ENCODE results near the gene GPR89B.
"Not testable (repeated sequence)": the region's sequence is repeated elsewhere in the genome, so short reads cannot be mapped to it uniquely, and the experiment has no call there.

The GPR89B gene

GRCh38 chr1:147935296-147935695 lies 7.1 kb downstream of the GPR89B start:
- not testable (repeated sequence) for H3K9me3 ChIP-seq (ENCODE audit: control insufficient read depth, low read length); H3K4me1 ChIP-seq (ENCODE audit: control insufficient read depth, insufficient read depth, low read length); H3K4me3 ChIP-seq (ENCODE audit: insufficient read depth, low read depth, low read length); H3K27ac ChIP-seq (ENCODE audit: insufficient read depth, low read depth, low read length, poor library complexity, severe bottlenecking); H3K27me3 ChIP-seq (ENCODE audit: control insufficient read depth, insufficient read depth, low read length, poor library complexity, severe bottlenecking); H3K36me3 ChIP-seq (ENCODE audit: control insufficient read depth, insufficient read depth, low read length)
- 93% methylated on average over 3 of the region's 3 CpGs for WGBS, 2 experiments

GRCh38 chr1:147940456-147940855 lies 12.2 kb downstream of the GPR89B start:
- 95 to 100% methylated on average over 1 to 2 of the region's 2 CpGs for WGBS, 2 experiments
- not testable (repeated sequence) for H3K27me3 ChIP-seq (ENCODE audit: control insufficient read depth, insufficient read depth, low read length, poor library complexity, severe bottlenecking); H3K27ac ChIP-seq (ENCODE audit: insufficient read depth, low read depth, low read length, poor library complexity, severe bottlenecking); H3K9me3 ChIP-seq (ENCODE audit: control insufficient read depth, low read length); H3K36me3 ChIP-seq (ENCODE audit: control insufficient read depth, insufficient read depth, low read length); H3K4me3 ChIP-seq (ENCODE audit: insufficient read depth, low read depth, low read length); H3K4me1 ChIP-seq (ENCODE audit: control insufficient read depth, insufficient read depth, low read length)

GRCh38 chr1:147942563-147942962 lies 14.3 kb downstream of the GPR89B start:
- not testable (repeated sequence) for H3K27me3 ChIP-seq (ENCODE audit: control insufficient read depth, insufficient read depth, low read length, poor library complexity, severe bottlenecking); H3K4me1 ChIP-seq (ENCODE audit: control insufficient read depth, insufficient read depth, low read length); H3K4me3 ChIP-seq (ENCODE audit: insufficient read depth, low read depth, low read length); H3K9me3 ChIP-seq (ENCODE audit: control insufficient read depth, low read length); H3K27ac ChIP-seq (ENCODE audit: insufficient read depth, low read depth, low read length, poor library complexity, severe bottlenecking); H3K36me3 ChIP-seq (ENCODE audit: control insufficient read depth, insufficient read depth, low read length)
- WGBS, 2 experiments: no CpG with 5 or more reads among the region's 1 CpG

GRCh38 chr1:147949517-147949916 lies 21.3 kb downstream of the GPR89B start:
- not testable (repeated sequence) for H3K27me3 ChIP-seq (ENCODE audit: control insufficient read depth, insufficient read depth, low read length, poor library complexity, severe bottlenecking); H3K4me1 ChIP-seq (ENCODE audit: control insufficient read depth, insufficient read depth, low read length); H3K36me3 ChIP-seq (ENCODE audit: control insufficient read depth, insufficient read depth, low read length); H3K27ac ChIP-seq (ENCODE audit: insufficient read depth, low read depth, low read length, poor library complexity, severe bottlenecking); H3K9me3 ChIP-seq (ENCODE audit: control insufficient read depth, low read length); H3K4me3 ChIP-seq (ENCODE audit: insufficient read depth, low read depth, low read length)
- WGBS, 2 experiments: 94 to 97% methylated on average over 29 to 35 of the region's 35 CpGs

- H3K4me1 ChIP-seq (ENCODE audit: control insufficient read depth, insufficient read depth, low read length); H3K36me3 ChIP-seq (ENCODE audit: control insufficient read depth, insufficient read depth, low read length); H3K9me3 ChIP-seq (ENCODE audit: control insufficient read depth, low read length); H3K4me3 ChIP-seq (ENCODE audit: insufficient read depth, low read depth, low read length); H3K27ac ChIP-seq (ENCODE audit: insufficient read depth, low read depth, low read length, poor library complexity, severe bottlenecking); H3K27me3 ChIP-seq (ENCODE audit: control insufficient read depth, insufficient read depth, low read length, poor library complexity, severe bottlenecking): not testable (repeated sequence)
- WGBS, 2 experiments: 86 to 100% methylated on average over 1 of the region's 1 CpG
These were observed 30.7 kb downstream of the GPR89B start for GRCh38 chr1:147958906-147959305.

- not testable (repeated sequence) for H3K36me3 ChIP-seq (ENCODE audit: control insufficient read depth, insufficient read depth, low read length); H3K4me3 ChIP-seq (ENCODE audit: insufficient read depth, low read depth, low read length); H3K27me3 ChIP-seq (ENCODE audit: control insufficient read depth, insufficient read depth, low read length, poor library complexity, severe bottlenecking); H3K4me1 ChIP-seq (ENCODE audit: control insufficient read depth, insufficient read depth, low read length); H3K27ac ChIP-seq (ENCODE audit: insufficient read depth, low read depth, low read length, poor library complexity, severe bottlenecking); H3K9me3 ChIP-seq (ENCODE audit: control insufficient read depth, low read length)
- 93 to 97% methylated on average over 1 to 2 of the region's 2 CpGs for WGBS, 2 experiments
These were observed 31.5 kb downstream of the GPR89B start for GRCh38 chr1:147959680-147960079.

GRCh38 chr1:147964575-147964974 lies 36.4 kb downstream of the GPR89B start:
- WGBS, 2 experiments: no CpG with 5 or more reads among the region's 1 CpG
- H3K36me3 ChIP-seq (ENCODE audit: control insufficient read depth, insufficient read depth, low read length); H3K27ac ChIP-seq (ENCODE audit: insufficient read depth, low read depth, low read length, poor library complexity, severe bottlenecking); H3K27me3 ChIP-seq (ENCODE audit: control insufficient read depth, insufficient read depth, low read length, poor library complexity, severe bottlenecking); H3K4me3 ChIP-seq (ENCODE audit: insufficient read depth, low read depth, low read length); H3K9me3 ChIP-seq (ENCODE audit: control insufficient read depth, low read length); H3K4me1 ChIP-seq (ENCODE audit: control insufficient read depth, insufficient read depth, low read length): not testable (repeated sequence)

- not testable (repeated sequence) for H3K4me3 ChIP-seq (ENCODE audit: insufficient read depth, low read depth, low read length); H3K4me1 ChIP-seq (ENCODE audit: control insufficient read depth, insufficient read depth, low read length); H3K36me3 ChIP-seq (ENCODE audit: control insufficient read depth, insufficient read depth, low read length); H3K9me3 ChIP-seq (ENCODE audit: control insufficient read depth, low read length); H3K27ac ChIP-seq (ENCODE audit: insufficient read depth, low read depth, low read length, poor library complexity, severe bottlenecking); H3K27me3 ChIP-seq (ENCODE audit: control insufficient read depth, insufficient read depth, low read length, poor library complexity, severe bottlenecking)
- no CpG with 5 or more reads among the region's 1 CpG for WGBS, 2 experiments
These were observed 38.4 kb downstream of the GPR89B start for GRCh38 chr1:147966657-147967056.

GRCh38 chr1:147978896-147979651 lies 50.9 kb downstream of the GPR89B start:
- not testable (repeated sequence) for H3K9me3 ChIP-seq (ENCODE audit: control insufficient read depth, low read length); H3K27ac ChIP-seq (ENCODE audit: insufficient read depth, low read depth, low read length, poor library complexity, severe bottlenecking); H3K4me1 ChIP-seq (ENCODE audit: control insufficient read depth, insufficient read depth, low read length); H3K27me3 ChIP-seq (ENCODE audit: control insufficient read depth, insufficient read depth, low read length, poor library complexity, severe bottlenecking); H3K4me3 ChIP-seq (ENCODE audit: insufficient read depth, low read depth, low read length); H3K36me3 ChIP-seq (ENCODE audit: control insufficient read depth, insufficient read depth, low read length)
- 83 to 94% methylated on average over 4 of the region's 6 CpGs for WGBS, 2 experiments

GRCh38 chr1:147985374-147985773 lies 57.2 kb downstream of the GPR89B start:
- not testable (repeated sequence) for H3K36me3 ChIP-seq (ENCODE audit: control insufficient read depth, insufficient read depth, low read length); H3K9me3 ChIP-seq (ENCODE audit: control insufficient read depth, low read length); H3K27ac ChIP-seq (ENCODE audit: insufficient read depth, low read depth, low read length, poor library complexity, severe bottlenecking); H3K27me3 ChIP-seq (ENCODE audit: control insufficient read depth, insufficient read depth, low read length, poor library complexity, severe bottlenecking); H3K4me1 ChIP-seq (ENCODE audit: control insufficient read depth, insufficient read depth, low read length); H3K4me3 ChIP-seq (ENCODE audit: insufficient read depth, low read depth, low read length)
- 86 to 89% methylated on average over 1 of the region's 2 CpGs for WGBS, 2 experiments

GRCh38 chr1:147987893-147988292 lies 59.7 kb downstream of the GPR89B start:
- 94 to 97% methylated on average over 2 of the region's 3 CpGs for WGBS, 2 experiments
- H3K9me3 ChIP-seq (ENCODE audit: control insufficient read depth, low read length); H3K4me3 ChIP-seq (ENCODE audit: insufficient read depth, low read depth, low read length); H3K27me3 ChIP-seq (ENCODE audit: control insufficient read depth, insufficient read depth, low read length, poor library complexity, severe bottlenecking); H3K4me1 ChIP-seq (ENCODE audit: control insufficient read depth, insufficient read depth, low read length); H3K36me3 ChIP-seq (ENCODE audit: control insufficient read depth, insufficient read depth, low read length); H3K27ac ChIP-seq (ENCODE audit: insufficient read depth, low read depth, low read length, poor library complexity, severe bottlenecking): not testable (repeated sequence)

All from ectodermal cell (in vitro differentiated cells).